Hepatic stellate cell (primary cell): ENCODE data around the gene TGFBR2.

Experiments
- DNase-seq: peaks from one replicate; pipeline ENCODE4 v3.0.0; 2011; ENCODE audit warnings: low spot score

The TGFBR2 gene

GRCh38 chr3:30637310-30638219 is 31.2 kb downstream of the TGFBR2 start:
- DNase-seq, result no peak

GRCh38 chr3:30638685-30639412 is 32.4 kb downstream of the TGFBR2 start:
- no peak for DNase-seq

- DNase-seq, result no peak
Observed at GRCh38 chr3:30639937-30640336, 33.5 kb downstream of the TGFBR2 start.

- no peak for DNase-seq
Observed at GRCh38 chr3:30640851-30641250, 34.5 kb downstream of the TGFBR2 start.

GRCh38 chr3:30641416-30642251 is 35.2 kb downstream of the TGFBR2 start:
- no peak for DNase-seq

GRCh38 chr3:30642849-30643361 is 36.5 kb downstream of the TGFBR2 start:
- no peak for DNase-seq

GRCh38 chr3:30643763-30644462 is 37.5 kb downstream of the TGFBR2 start:
- DNase-seq, result no peak

GRCh38 chr3:30644615-30645014 is 38.2 kb downstream of the TGFBR2 start:
- DNase-seq, result peak; percentile 17

- DNase-seq, result no peak
Observed at GRCh38 chr3:30645077-30645476, 38.7 kb downstream of the TGFBR2 start.

GRCh38 chr3:30646181-30646876 is 39.9 kb downstream of the TGFBR2 start:
- DNase-seq, result no peak

GRCh38 chr3:30646961-30647752 is 40.8 kb downstream of the TGFBR2 start:
- no peak for DNase-seq

GRCh38 chr3:30648670-30649357 is 42.4 kb downstream of the TGFBR2 start:
- DNase-seq, result no peak

GRCh38 chr3:30649572-30650318 is 43.3 kb downstream of the TGFBR2 start:
- peak; percentile 43 for DNase-seq

- DNase-seq, result no peak
Observed at GRCh38 chr3:30650348-30650995, 44.1 kb downstream of the TGFBR2 start.

- DNase-seq, result no peak
Observed at GRCh38 chr3:30654269-30654668, 47.9 kb downstream of the TGFBR2 start.

GRCh38 chr3:30655187-30655812 is 48.9 kb downstream of the TGFBR2 start:
- no peak for DNase-seq

- no peak for DNase-seq
Observed at GRCh38 chr3:30656624-30657141, 50.3 kb downstream of the TGFBR2 start.
